Medulla oblongata (tissue), 1 donor: ENCODE results near the gene KIAA1614.
"Not testable (repeated sequence)": the region's sequence is repeated elsewhere in the genome, so short reads cannot be mapped to it uniquely, and the experiment has no call there.

Source experiments
- DNase-seq: peaks from one replicate; pipeline ENCODE4 v3.0.0-alpha.2; 2015; ENCODE audit errors: extremely low spot score

KIAA1614 gene

DNA sequence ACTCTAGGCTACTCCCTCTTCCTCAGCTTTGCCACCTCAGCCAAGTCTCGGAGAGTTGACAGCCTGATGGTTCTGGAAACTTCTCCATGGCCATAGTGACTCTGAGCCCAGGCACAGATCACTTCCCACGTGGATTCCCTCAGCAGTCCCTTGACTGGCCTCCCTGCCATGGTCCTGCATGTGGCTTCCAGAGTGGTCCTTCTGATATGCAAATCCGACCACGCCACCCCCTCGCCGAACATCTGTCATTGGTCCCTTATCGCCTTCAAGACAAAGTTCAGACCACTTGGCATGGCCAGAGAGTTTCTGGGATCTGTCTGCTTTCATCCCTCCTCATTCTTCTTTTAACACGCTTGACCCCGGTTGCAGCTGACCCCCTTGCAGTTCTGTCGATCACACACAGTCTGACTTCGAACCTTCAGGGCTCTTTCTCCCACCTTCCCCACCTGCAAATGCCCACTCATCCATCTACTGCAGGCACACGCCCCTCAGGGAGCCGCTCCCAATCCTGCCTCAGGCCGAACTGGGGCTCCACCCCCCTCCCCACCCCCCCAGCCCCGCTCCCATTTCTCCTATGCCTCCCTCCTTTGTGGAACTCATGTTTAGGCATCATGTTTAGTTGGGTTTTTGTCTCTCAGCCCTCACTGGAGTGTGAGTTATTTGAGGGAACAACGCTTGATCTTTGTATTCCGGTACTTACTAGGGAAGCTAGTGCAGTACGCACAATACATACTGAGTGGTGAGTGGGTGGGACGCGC, 29.0 kb downstream of the KIAA1614 start:
- no peak for DNase-seq

DNA sequence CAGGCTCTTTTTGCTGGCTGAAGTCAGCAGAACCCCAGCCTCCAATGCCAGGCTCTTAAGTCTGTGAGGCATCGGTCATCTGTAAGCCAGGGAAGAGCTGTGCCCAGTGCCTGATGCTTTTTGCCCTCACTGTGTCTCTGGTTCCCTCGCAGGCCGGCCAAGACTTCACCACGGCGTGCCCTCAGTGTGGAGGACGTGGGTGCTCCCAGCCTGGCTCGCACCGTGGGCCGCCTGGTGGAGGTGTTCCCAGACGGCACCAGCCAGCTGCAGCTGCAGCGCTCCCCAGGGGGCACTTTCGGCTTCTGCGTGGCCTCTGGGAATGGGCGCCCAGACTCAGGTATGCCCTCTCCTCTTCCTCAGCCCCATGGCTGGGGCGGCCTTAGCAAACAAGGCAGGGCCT, 32.5 kb downstream of the KIAA1614 start:
- no peak for DNase-seq

DNA sequence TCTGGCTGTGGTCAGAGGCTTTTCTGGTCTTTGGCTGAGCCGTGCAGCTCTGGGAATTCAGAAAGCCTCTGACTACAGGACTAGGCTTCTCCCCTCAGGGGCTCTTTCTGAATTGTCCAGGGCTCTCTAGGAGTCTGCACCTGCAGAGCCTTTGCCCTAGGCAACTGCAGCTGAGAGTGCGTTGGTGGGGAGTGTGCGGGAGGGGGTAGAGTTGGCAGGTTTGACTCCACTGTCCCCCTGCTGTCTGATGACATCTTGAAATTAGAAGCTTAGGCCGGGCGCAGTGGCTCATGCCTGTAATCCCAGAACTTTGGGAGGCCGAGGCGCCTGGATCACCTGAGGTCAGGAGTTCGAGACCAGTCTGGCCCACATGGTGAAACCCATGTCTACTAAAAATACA, 32.9 kb downstream of the KIAA1614 start:
- DNase-seq, result no peak

DNA sequence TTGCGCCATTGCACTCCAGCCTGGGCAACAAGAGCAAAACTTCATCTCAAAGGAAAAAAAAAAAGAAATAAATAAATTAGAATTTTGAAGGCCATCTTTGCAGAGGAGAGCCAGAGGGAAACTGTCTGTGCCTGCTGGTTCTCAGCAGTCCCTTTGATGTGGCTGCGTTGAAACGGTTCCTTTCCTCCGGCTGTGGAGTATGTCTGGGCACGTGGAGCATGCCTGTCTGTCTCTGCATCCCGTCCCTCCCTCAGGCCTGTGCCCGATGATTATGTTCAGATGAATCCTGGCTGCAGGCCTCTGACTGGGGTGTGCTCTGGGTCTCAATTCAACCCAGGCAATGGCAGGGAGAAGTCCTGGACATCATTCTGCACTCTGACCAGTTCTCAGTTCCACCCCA, 33.4 kb downstream of the KIAA1614 start:
- no peak for DNase-seq

GRCh38 chr1:180946541-180947498, 34.1 kb downstream of the KIAA1614 start:
- no peak for DNase-seq

GRCh38 chr1:180947499-180947885, 34.8 kb downstream of the KIAA1614 start:
- no peak for DNase-seq

DNA sequence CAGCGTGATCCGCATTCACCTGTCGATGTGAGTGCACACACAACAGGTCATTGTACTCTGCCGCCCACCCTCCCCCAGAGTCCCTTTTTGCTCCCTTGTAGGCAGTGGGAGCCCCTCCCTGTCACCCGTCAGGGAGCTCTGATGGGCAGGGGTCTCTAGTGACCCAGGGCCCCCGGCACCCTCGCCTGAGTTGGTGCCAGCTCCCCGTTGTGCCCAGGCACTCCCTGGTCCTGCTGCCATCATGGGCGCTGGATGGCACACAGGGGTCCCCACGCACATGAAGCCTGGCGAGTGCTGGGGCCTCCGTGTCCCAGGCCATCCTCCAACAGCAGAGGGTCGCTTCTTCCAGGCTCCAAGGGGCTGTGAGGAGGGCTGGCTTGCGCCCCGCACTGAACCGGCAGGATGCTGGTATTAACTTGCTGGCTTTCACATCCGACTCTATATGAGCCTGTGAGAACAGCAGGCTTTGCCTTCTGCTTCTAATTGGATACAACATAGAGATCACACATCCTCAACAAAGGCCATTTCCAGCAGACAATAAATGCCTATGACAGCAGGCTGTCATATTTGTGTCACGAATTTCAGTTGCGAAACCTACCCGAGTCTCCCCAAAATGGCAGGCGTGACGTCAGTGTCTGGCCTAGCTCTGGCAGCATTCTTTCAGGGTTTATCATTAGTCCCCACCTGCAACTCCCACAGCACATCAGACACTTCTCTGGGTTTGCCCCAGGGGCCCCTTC, 35.4 kb downstream of the KIAA1614 start:
- DNase-seq, result no peak

DNA sequence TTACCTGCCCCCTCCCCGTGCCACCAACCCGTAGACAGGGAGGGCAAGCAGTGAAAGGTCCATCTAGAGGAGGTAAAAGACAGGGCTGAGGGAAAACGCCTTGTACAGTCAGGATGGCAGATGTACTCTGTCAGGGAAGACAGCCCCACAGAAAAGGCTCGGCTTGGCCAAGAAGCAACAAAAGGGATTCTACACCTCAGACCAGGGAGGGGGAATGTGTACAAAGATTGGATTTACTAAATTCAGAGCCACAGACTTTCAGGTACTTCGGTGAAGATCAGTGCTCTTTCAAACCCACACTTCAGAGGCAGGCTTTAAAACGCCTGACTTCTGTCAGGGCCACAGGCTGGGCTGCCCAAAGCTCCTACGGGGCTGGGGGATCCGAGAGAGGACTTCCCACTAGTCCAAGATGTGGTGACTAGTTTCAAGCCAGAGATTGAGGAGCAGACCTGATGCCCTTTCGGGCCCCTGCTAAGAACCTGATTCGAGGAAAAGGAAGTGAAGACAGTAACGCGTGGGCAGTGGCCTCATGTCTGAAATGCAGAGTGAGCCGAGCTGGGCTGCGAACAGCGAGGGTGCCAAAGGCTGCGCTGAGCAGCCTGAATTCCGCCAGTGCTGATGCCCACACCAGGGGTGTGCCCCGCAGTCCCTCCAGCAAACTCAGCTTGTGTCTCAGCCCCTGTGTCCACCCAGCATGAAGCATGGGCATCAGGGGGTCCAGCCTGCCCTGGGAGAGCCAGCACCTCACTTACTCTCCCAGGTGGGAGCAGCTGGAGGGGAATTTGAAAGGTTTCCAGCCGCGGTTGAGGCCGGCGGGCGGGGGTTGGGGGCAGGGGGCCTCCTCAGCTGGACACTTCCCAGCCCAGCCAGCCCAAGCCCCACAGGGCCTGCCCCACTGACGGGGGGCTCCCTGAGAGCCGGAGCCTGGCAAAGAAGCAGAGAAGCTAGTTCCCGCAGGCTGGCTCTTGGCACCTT, 36.2 kb downstream of the KIAA1614 start:
- no peak for DNase-seq

DNA sequence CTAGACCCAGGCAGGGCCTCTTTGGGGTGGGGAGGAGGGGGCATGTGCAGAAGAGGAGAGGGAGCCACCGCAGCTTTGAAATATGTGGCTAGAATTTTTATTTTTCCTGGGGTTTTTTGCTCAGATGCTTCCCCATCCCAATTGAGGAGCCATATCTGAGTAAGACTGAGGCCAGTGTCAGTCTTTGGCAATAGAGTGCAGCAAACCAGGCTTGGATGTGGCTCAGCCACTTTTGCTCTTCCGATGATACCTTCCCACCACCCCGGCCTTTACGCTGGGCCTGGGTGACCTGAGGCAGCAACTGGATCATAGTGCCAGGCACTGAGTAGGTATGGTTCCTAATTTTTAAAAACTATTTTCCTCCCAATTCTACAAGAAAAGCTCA, 36.9 kb downstream of the KIAA1614 start:
- DNase-seq, result no peak

GRCh38 chr1:180950321-180950720, 37.6 kb downstream of the KIAA1614 start:
- DNase-seq, result no peak

DNA sequence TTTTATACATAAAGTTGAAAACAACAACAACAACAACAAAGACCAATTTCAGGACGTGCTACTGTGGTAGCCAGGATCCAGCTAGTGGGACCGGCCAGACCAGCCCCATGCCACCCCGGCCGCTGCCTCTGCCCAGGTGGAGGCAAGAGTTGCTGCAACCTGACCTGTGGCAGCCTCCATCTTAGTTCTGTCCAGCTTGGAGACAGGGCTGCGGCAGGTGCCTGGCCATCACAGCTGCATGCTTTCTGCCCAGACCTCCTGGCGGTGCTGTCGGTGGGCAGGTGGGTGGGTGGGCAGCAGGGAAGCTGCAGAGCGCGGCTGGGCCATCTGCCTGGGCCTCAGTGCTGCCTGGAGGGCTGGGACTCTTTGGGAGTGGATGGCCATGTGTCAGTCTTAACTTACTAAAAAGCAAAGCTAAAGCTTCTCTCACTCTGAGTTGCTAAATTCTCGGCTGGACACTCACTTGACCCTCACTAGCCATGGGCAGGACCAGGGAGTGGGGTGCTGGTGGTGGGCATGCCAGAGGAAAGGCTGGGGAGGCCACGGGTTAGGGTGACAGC, 38.6 kb downstream of the KIAA1614 start:
- no peak for DNase-seq

DNA sequence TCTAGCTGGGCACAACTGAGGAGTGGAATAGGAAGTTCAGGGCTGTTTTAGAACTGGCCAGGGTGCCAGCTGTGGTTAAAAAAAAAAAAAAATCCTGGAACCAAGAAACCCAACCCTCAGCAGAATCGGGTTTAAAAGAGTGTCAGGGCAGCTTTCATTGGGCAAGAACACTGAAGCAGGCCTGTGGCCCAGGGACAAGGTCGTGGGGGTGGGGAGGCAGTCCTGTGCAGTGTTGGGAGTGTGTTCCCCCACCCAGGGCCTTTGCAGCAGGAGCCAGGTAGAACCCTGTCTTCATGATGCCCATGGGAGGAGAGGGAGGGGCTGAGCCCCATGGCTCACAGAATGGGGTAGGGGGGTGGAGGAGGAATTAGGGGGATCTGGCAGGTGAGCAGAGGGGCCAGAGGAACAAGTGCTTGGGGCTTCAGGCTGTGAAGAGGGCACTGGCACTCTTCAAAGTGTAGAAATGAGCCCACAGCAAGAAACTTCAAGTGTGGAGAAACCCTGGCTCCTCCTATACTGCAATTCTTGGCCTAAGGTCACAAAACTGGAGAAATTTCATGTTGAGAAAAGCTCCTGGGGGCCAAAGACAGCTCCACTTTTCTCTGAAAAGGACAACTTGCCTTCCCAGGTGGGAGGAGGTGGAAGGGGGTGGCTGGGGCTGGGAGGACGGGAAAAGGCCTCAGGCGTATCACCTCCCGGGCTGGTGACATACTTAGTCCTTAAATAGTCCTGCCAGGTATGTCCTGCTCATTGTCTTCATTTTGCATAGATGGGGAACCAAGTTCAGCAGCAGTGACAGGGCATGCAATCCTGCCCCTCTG, 39.3 kb downstream of the KIAA1614 start:
- DNase-seq, result peak; percentile 33

GRCh38 chr1:180952657-180953013, 39.9 kb downstream of the KIAA1614 start:
- no peak for DNase-seq

DNA sequence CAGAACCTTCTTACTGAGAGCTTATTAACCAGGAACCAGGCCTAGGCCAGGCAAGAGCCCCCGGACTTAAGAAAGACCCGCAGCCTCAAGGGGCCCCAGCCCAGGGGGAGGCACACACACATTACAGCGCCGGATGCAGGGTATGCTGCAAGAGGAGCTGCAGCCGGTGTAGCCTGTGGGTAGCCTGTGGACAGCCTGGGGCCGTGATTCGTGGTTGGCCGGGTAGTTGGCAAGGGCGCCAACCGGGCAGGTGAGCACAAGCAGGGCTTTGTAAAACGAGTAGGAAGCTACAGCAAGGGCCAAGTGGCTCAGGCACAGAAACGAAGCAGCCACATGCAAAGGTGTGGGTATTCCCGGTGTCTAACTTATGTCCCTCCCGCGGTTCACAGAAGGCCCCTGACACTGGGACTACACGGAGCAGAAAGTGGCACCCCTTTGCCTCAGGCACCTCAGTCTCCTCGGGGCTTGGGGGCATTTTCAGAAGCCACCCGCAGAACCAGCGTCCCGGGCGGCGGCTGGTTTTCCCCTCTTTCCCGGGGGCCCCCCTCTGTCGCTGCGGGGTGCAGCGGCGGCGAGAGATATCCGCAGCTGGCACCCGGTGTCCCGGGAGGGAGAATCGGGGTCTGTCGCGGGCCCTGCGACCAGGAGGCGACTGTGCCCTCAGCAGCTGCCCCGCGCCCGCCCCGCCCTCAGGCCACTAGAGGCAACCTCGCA, 40.8 kb downstream of the KIAA1614 start:
- DNase-seq, result no peak

DNA sequence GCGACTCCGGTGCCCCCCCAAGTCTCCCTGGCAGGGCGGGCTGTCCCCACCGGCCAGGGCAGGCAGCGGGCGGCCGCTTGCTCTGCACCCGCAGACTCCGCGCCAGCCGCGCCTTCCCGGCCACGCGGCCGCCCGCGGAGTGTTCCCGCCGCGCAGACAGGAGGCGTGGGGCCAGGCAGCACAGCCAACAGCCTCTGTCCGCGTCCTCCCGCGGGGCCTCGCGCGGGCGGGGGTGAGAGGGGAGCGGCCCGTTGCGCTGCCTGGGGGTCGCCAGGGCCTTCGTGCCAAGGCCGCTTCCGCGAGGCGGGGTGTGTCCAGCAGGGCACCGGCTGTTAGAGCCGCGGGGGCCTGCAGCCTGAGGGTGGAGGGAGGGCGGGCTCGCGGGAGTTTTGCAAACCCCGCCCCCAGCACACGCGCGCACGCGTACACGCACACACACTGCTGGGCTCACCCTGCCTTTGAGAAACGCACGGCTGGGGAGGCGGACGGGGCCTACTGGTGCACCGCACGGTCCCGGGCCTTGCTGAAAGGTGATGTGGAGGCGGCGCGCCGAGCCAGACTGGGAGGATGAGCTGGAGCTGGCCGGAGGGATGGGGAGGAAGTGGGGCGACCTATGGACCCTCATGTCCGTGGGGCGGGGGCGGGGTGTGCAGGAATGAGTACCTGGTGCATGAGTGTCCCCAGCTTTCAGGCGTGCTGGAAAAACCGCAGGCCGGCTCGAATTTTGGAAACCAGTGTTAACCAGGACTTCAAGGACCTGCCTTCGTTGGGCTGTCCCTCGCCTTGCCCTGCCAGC, 41.5 kb downstream of the KIAA1614 start:
- peak; percentile 36 for DNase-seq

DNA sequence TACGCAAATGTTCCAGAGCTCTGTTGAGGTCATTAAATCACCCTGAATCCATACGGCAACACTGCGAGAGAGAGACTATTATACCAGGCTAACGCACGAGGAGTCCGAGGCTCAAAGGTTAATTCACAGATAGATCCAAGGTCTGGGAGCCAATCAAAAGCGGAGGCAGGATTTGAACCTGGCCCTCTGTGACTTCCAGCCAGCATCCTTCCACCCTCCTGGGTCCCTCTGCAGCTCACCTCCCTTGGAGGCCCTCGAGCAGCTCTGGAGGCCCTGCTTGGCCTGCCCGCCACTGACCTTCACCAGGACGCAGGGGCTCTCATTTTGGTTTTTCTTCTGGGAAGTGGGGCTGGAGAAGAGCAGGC, 42.1 kb downstream of the KIAA1614 start:
- DNase-seq, result no peak

DNA sequence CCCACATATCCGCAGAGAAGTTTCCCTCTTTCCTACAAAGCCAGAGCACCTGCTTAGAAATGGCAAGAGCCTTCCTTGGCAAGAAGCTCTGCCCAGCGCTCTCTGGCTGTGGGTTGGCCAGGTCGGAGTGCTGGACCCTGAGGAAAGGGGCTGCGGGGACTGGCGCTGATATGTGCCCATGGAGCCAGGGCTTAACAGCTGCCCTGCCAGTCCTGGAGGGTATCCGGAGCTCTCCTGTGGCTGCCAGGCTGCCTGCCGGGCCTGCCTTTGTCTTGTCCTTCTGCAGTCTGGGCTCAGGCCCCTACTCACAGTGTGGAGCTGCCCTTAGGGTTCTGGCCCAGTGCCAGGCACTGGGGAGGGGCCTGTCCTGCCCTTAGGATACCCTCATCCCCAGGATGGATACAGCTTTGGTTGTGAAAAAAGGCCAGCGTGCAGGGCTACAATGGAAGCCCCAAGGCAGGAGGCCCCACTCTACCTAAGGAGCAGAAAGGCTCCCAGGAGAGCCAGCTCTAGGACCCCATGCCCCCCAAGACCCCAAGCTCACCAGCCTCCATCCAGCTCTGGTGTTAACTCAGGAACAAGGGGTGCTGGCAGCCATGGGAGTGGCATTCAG, 43.4 kb downstream of the KIAA1614 start:
- DNase-seq, result peak; percentile 30

DNA sequence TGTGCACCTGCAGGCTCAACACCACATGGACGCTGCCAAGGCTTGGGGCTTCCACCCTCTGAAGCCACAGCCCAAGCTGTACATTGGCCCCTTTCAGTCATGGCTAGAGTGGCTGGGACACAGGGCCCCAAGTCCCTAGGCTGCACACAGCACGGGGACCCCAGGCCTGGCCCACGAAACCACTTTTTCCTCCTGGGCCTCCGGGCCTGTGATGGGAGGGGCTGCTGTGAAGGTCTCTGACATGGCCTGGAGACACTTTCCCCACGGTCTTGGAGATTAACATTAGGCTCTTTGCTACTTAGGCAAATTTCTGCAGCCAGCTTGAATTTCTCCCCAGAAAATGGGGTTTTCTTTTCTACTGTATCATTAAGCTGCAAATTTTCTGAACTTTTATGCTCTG, 46.9 kb downstream of the KIAA1614 start:
- not testable (repeated sequence) for DNase-seq
